ENCODE results near the gene RAD23B.

Gene RAD23B

DNA sequence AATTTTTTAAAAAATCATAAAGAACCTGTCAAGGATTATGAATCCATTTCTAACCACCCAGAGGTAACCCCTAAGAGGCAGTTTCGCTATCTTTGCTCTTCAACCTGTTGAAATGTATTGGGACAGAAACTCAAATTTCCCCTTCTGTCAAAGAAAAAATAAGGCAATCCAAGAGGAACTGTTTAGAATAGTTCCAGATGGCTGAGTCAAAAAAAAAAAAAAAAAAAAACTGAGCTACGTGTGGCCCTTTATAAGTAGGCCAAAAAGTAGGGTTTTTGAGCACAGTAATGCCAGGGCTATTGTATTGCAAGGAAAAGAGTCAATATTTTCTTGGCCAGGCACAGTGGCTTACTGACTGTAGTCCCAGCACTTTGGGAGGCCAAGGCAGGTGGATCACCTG is 94.9 kb downstream of the RAD23B start:
- no peak for DNase-seq (ENCODE audit: low spot score)
